SKM-1 (cell line): Measurements from ENCODE around the gene MKI67.

Source experiments
- DNase-seq: peaks from one replicate; lab custom pipeline; 2025; ENCODE audit not compliant: unreplicated experiment; lab: John Stamatoyannopoulos, UW

Gene MKI67

DNA sequence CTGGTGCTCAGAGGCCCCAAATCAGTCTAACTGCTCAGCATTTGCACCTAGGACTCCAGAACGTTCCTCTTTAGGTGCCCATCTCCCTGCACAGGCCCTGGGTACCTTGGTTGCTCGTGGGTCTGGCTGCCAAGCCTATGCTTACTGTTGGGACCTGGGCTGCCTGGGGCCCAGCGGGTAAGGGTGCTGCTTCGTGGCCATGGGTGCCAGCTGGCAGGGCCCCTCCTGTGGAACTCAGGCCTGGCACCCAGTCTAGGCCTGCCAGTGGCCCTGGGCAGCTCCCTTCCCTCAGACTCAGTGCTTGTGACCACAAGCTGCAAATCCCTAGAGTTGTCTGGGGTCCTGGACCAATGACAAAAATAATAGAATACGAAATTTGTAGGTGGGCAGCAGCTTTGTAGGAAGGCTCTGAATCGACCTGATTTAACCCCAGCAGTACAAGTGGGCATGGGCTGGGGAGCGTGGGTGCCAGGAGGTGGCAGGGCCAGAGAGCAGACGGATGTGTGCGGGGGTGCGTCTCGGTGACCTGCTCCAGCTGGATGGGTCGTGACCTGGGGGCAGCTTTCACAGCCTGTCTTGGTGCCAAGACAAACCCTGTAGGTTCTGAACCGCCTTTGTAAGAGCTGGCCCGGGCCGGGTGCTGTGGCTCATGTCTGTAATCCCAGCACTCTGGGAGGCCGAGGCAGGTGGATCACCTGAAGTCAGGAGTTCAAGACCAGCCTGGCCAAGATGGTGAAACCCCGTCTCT lies 69.7 kb downstream of the MKI67 start:
- DNase-seq: no peak

DNA sequence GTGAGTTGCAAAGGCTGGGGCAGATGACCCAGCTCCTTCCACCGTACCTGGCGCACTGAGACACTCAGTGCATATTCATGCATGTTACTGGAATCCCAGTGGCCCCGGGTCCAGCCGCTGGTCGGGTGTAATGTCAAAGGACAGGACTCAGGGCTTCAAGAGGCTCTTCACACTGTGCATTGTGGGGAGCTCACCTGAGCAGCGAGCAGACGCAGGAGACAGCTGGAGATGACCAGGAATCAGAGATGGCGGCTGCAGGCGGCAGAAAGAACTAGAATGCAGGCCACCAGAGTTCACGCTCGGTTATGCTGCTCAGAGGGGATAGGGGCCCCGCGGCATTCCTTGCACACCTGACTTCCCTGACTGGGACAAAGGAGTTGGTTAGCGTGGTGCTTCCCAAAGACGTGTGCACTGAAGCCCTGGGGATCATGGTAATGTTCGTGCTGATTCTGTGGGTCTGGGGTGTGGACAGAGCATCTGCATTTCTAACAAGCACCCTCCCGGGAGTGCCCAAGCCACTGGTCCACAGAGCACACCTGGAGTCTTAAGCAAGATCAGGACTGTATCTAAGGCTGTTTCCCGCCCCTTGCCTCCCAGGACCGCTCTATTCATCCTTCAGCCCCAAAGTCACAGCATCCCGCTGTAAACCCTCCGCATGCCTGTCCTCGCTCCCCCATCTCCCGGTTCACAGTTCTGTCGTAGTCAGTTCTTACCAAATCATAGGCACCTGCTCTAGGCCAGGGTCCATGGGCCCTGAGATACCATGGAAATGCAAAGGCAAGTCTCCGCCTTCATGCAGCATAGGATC lies 71.0 kb downstream of the MKI67 start:
- DNase-seq: no peak

- DNase-seq: peak; percentile 91
Measured at GRCh38 chr10:128054163-128054970, 71.9 kb downstream of the MKI67 start.

- DNase-seq: no peak
Measured at GRCh38 chr10:128053356-128053755, 72.9 kb downstream of the MKI67 start.

GRCh38 chr10:128052696-128053095 lies 73.5 kb downstream of the MKI67 start:
- no peak for DNase-seq

GRCh38 chr10:128051548-128051947 lies 74.7 kb downstream of the MKI67 start:
- no peak for DNase-seq

- peak; percentile 76 for DNase-seq
Measured at GRCh38 chr10:128050936-128051335, 75.3 kb downstream of the MKI67 start.

DNA sequence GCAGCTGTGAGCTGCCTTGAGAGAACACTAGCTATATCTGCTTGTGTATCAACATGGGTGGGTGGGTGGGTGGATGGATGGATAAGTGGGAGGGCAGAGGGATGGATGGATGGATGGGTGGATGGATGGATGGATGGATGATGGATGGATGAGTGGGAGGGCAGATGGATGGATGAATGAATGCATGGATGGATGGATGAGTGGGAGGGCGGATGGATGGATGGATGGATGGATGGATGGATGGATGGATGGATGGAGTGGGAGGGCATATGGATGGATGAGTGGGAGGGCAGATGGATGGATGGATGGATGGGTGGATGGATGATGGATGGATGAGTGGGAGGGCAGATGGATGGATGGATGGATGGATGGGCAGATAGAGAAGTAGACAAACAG lies 76.1 kb downstream of the MKI67 start:
- no peak for DNase-seq

GRCh38 chr10:128049226-128050120 lies 76.8 kb downstream of the MKI67 start:
- DNase-seq: peak; percentile 27

DNA sequence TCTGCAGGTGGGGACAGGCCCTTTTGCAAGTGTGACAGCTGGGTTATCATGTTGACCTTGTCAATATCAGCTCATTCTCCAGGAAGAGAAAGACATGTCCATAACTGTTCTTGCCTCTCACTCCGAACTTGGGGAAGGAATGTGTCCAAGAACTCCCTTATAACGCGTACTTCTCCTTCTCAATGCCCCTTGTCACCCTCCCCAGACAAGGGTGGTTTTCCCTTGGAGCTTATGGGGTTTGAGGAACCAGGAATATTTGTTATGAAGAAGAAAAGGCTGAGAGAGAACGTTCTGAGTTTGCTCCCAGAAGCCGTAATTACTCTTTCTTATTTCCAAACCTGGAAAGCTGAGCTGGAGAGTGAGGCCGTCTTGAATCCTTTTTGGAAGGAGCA lies 77.4 kb downstream of the MKI67 start:
- no peak for DNase-seq

GRCh38 chr10:128047991-128048818 lies 78.0 kb downstream of the MKI67 start:
- DNase-seq: peak; percentile 44

DNA sequence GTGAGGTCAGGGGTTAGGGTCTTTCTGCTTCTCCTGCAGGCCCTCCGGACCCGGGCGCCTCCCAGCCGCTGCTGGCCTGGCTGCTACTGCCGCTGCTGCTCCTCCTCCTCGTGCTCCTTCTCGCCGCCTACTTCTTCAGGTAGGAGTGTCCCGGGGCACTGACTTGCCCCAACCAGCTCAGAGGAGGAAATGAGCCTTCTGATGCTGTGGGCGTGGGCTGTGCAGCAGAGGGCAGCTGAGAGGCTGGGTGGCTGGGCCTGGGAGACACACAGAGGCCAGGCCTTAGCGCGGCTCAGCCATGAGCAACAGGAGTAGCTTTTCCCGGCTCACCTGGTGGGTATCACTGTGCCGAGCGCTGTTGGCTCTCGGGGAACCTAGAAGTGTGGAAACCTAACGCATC lies 78.9 kb downstream of the MKI67 start:
- DNase-seq: peak; percentile 75

DNA sequence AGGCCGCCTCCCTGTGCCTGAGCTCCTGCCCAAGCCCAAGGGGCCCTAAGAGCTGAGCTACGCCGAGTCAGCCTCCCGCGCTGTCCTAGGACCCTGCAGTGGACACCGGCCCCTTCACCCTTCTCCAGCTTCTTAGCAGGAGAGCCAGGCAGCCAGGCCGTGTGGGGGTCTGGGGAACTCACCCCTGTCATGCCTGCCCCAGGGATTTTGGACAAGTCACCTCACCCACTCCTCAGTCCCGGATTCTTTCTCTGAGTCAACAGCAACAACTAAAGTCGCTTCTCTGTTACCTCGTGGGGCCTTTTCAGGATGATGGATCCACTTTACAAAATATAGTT lies 79.3 kb downstream of the MKI67 start:
- DNase-seq: no peak
